Activated effector memory CD4-positive, alpha-beta T cell treated with Interleukin-2 at 50 U/mL for 16 hours (primary cell): ENCODE results near the gene RAB4A.
"Not testable (repeated sequence)": the region's sequence is repeated elsewhere in the genome, so short reads cannot be mapped to it uniquely, and the experiment has no call there.

ENCODE experiments used
- DNase-seq: peaks from one replicate; pipeline ENCODE4 v3.0.0-alpha.2; 2020

Gene RAB4A

GRCh38 chr1:229273507-229274232, 2.8 kb downstream of the RAB4A start:
- no peak for DNase-seq

- DNase-seq: no peak
These were observed 4.1 kb downstream of the RAB4A start for GRCh38 chr1:229275005-229275404.

DNA sequence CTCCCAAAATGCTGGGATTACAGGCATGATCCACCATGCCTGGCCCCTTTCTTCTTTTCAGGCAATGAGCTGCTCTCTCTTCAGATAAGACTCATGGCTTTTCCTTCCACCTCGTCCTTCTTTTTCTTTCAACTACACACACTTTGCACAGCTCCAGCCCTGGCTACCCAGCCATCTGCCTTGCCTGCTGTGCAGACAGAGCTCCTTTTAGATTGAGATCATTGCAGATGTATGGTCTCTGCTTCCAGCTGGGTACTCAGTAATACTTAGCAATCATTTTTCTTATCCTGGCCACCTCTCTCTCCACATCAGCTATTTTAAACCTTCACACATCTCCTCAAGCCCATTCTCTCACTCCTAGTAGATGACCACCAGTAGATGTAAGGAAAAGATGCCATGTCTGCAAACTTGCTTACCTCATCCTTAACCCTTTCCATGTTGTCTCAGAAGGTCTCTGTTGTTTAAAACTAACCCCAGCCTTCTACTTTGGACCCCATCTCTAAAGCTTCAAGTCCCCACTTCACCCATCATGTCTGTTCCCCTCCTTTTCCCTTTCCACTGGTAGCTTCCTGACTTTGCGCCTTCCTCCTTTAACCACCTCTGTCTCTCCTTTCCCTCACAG, 7.3 kb downstream of the RAB4A start:
- DNase-seq: no peak

- DNase-seq: no peak
These were observed 8.3 kb downstream of the RAB4A start for GRCh38 chr1:229279242-229279641.

- DNase-seq: no peak
These were observed 9.3 kb downstream of the RAB4A start for GRCh38 chr1:229280037-229280828.

- no peak for DNase-seq
These were observed 10.0 kb downstream of the RAB4A start for GRCh38 chr1:229280921-229281320.

- no peak for DNase-seq
These were observed 10.5 kb downstream of the RAB4A start for GRCh38 chr1:229281339-229281926.

DNA sequence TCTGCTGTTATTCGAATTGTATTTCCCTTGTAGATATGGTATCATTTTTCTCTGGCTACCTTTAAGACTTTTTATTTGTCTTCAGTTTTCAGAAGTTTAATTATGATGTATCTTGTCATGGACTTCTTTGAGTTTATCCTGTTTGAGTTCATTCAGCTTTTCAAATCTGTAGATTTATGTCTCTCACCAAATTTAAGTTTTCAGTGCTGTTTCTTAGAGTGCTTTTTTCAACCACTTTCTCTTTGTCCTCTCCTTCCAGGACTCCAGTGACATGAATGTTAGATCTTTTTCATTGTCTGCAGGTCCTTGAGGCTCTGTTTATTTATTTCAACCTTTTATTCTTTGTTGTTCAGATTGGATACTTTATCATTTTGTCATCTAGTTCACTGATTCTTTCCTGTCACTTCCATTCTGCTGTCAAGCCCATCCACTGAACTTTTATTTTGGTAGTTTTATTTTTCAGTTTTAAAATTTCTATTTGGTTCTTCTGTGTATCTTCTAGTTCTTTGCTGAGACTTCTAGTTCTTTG, 11.4 kb downstream of the RAB4A start:
- no peak for DNase-seq

DNA sequence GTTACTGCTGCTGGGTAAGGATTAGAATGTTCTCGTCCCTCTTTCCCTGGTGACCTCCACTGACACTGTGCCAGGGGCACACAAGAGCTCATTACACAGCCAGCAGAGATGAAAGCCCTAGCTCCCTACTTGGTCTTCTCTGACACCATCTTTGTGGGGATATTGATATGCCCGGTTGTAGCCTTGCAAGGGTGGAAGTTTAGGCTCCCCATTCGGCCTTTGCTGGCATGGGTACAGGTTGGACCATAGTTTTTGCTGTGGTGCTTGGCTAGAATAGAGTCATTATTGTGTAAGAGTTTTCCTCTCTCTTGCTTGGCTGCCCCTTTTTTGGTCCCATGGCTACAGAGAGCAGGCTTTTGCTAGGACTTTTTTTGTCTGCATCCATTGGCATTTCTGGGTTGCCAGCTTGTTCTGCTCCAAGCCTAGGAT, 12.3 kb downstream of the RAB4A start:
- no peak for DNase-seq

DNA sequence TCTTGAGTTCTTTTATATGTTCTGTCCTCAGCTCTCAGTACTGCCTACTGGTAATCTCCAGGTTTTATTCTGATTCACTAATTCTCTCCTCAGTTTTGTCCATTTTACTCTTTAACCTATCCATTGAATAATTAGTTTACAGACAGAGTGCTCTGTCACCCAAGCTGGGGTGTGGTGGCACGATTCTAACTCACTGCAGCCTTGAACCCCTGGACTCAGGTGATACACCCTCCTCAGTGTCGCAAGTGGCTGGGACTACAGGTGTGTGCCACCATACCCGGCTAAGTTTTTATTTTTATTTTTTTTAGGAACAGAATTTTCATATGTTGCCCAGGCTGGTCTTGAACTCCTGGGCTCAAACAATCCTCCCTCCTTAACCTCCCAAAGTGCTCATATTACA, 14.0 kb downstream of the RAB4A start:
- no peak for DNase-seq

DNA sequence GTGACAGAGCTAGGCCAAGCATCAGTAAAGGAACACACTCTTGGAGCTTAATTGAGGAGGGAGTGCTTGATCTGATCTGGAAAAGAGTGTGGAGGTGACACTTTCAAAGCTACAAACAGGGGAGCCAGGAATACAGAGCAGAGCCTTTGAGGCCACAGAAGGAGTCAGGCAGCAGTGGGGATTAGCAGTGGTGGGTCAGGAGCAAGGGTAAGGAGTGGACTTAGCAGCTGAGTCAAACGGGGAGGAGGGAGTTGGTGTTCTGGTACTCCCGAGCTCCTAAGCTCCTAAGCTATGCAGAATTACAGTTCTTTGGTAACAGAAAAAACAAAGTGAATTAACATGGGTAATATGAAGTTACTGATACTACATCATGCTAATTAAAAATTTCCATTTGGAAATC, 14.5 kb downstream of the RAB4A start:
- no peak for DNase-seq

GRCh38 chr1:229286099-229286766, 15.3 kb downstream of the RAB4A start:
- no peak for DNase-seq

DNA sequence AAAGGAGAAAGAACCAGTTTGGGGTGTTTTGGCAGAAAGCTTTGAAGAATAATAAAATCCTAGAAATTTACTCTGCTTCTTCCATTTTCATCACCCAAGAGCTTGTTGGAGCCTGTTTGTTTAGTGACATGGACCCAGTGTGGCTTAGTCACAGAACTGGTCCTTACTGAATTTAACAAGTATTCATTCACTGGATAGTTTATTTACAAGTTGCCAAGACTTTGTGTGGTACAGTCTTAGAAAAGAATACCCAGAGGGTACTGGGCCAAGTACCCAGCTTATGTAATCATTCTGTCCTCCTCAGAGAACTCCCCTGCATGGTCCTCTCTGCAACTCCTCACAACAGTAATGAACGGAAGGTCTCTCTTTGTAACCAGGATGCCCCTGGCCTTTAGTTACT, 16.4 kb downstream of the RAB4A start:
- DNase-seq: no peak

DNA sequence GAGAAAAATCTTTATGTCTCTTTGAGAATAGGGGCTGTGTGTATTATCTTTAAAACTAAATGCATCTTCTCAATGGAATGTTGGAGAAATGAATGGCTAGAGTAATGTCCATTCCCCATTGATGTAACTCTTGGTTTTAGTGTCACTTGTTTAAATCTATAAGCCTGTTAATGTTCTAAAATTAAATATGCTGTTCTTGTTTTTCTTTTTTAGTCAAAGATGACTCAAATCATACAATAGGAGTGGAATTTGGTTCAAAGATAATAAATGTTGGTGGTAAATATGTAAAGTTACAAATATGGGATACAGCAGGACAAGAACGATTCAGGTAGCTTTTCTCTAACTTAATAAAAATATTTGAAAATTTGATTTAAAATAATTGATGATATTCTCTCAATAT, 17.6 kb downstream of the RAB4A start:
- no peak for DNase-seq

- not testable (repeated sequence) for DNase-seq
These were observed 20.8 kb downstream of the RAB4A start for GRCh38 chr1:229291686-229292085.

DNA sequence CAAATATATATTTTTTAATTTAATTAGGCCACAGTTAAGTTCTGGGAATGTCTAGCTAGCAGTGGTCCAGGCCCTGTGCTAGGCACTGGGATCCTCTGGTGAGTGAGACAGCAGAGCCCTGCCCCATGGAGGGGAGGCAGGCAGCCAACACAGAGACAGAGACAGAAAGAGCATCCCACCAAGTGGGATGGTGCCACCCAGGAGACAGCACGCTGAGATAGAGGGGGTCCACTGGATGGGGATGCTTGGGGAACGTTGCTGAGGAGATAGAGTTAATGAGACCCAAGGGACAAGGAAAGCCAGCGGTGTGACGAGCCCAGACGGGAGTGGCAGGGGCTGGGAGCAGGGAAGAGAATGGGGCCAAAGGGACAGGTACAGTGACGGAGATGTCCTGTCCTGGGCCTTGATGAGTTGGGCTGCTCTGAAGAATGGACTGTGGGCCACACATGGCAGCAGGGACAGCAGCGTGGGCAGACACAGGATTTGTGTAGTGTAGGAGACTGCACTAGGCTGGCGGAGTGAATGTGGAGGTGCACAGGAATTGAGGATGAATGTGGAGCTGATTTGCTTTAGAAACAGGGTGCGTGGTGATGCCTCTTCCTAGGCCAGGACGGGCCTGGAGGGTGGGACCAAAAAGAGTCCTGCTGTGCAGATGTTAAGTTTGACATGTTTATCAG, 22.8 kb downstream of the RAB4A start:
- DNase-seq: no peak

- no peak for DNase-seq
These were observed 24.8 kb downstream of the RAB4A start for GRCh38 chr1:229295745-229296144.

DNA sequence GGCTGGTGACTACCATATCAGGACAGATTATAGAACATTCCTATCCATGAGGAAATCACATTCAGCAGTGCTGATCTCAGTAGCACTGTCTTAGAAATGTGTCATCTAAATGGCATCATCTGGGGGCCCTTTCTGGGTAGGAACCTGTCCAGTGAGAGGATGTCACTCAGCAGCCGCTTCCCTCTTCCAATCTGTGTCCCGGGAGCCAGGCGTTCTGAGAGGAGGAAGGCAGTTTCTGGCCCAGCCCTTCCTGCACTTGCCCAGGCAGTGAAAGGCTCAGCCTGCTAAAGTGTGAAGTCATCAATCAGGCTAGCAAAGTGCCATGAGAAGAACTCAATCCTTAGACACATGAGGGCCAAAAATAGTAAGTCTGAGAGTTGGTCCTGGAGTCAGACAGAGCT, 25.6 kb downstream of the RAB4A start:
- DNase-seq: no peak

DNA sequence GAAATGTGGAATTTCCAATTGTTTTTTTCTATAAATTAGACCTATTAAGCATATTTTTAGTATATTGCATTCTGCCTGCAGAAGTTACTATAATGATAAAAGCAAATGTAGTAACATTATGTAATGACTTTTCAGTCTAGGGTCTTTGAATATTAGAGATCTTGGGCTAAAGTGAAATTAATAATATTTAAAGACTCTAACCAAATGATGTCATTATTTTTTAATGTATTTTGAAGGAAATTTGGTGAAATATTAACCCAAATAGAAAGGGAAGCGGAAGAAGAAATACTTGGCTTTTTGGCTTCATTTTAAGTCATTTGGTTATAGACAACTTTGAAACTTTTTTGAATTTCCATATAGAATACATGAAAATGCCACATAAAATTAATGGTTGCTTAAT, 26.8 kb downstream of the RAB4A start:
- DNase-seq: no peak

DNA sequence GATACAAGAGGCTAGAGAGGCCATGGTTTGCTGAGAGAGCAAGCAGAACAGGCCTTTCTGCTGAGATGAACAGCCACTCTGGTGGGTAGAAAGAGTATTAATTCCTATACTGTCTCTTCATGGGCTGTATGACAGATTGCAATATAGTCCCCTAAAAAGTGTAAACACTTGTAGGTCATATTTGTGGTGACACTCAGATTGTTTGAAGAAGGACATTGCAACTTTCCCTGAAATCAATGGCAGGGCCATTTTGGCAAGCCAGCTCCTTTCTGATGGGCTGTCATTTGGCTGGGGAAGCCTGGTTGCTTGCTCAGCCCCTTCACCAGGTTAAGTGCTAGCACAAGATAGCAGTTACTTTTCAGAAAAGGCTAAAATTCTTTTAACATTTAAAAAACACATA, 27.5 kb downstream of the RAB4A start:
- no peak for DNase-seq

- DNase-seq: no peak
These were observed 28.1 kb downstream of the RAB4A start for GRCh38 chr1:229298887-229299503.
